ENCODE data around the gene DHX36.

Gene DHX36

DNA sequence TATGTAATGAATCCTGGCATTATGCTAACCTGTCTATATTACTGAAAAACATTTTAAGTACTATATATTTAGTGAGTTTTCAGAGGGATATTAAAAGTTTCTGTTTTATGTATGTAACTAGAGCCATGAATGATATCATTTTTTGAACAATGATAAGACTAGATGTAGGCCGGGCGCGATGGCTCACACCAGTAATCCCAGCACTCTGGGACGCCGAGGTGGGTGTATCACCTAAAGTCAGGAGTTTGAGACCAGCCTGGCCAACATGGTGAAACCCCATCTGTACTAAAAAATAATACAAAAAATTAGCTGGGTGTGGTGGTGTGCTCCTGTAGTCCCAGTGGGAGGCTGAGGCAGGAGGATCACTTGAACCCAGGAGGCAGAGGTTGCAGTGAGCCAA lies 34.1 kb downstream of the DHX36 start:
- DNase-seq (ENCODE audit: insufficient read length, low spot score), result no peak
- FAIRE-seq, result no peak

DNA sequence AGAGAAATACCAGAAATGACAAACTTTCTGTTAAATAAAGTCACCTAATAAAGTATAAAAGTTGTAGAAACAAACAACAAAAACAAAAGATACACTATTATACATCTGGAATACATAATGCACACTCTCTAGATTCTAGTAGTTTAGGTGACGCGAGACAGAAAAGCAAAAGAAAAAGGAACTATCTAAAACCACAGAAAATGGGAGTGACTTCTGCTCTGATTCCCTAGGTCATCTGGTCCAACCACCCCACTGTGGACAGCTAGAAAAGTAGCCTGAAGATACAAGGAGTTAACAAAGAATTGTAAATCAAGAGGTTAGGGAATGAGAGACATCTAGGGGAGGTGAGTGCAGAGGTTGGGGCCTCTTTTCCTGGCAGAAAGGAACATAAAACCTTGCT lies 39.1 kb downstream of the DHX36 start:
- FAIRE-seq (no peak), DNase-seq (ENCODE audit: insufficient read length, low spot score) (no peak)

DNA sequence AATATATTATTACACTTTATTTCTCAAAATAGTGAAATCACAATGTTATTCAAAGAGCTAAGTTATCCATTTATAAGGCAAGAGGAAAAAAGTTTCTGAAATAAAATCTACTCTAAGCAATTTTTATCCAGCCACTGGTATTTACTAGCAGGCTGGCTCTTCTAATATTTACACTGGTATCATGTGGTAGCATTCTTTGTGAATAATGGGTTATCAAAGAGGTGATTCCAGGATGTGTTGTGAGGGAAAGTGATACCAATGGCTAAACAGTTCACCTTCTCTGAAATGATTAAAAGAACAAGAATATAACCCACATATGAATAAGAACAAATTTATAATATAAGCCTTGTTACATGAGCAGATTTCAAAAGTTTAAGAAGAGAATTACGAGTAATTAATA lies 44.1 kb downstream of the DHX36 start:
- DNase-seq (ENCODE audit: insufficient read length, low spot score) (no peak), FAIRE-seq (no peak)

DNA sequence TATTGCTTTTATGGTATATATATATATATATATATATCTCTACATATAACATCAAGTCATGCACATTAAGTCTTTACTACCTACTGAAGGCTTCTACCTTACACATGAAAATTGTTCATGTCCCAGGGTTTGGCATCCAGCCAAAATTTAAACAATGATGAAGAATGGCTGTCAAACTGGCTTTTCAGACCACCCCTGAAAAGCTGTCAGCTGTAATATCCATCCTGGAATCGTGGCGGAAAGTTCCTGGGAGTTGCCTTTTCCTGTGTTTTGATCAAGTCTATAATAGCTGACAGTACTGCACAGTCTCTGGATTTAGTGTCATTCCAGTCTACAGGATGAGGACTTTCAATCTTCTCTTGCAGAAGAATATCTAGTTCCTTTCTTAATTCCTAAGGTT lies 48.3 kb downstream of the DHX36 start:
- DNase-seq (ENCODE audit: insufficient read length, low spot score) (no peak), FAIRE-seq (no peak)

DNA sequence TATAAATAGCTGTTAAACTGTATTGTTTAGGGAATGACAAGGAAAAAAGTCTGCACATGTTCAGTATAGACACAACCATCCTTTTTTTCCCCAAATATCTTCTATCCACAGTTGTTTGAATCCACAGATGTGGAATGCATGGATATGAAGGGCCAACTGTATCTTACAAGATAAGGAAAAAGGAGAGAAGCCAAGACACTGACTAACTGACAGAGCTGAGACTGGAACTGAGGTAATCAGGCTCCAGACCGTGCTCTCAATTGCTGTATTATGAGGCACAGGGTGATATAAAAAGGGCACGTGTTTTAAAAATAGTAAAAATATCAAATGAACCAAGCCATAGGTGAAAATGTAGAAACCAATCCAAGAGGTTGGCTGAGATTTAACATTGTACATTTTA lies 49.0 kb downstream of the DHX36 start:
- DNase-seq (ENCODE audit: insufficient read length, low spot score), result no peak
- FAIRE-seq, result no peak

DNA sequence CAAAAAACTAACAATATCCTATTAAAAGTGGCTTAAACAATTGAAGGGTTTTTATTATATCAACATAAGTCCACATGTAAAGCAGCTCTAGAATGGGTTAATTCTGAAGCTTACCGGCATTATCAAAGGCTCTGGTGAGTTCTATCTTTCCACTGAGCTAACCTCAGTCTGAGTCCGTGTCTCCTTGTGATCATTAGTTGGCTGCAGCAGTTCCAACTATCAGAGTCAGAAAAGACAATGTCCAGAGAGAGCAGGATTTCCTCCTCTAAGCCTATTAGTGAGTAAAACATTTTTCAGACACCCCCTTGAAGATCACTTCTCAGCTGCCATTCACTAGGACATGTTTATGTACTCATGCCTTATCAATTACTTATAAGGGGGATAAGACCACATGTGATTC lies 49.9 kb downstream of the DHX36 start:
- no peak for FAIRE-seq
- DNase-seq (ENCODE audit: insufficient read length, low spot score), result no peak

DNA sequence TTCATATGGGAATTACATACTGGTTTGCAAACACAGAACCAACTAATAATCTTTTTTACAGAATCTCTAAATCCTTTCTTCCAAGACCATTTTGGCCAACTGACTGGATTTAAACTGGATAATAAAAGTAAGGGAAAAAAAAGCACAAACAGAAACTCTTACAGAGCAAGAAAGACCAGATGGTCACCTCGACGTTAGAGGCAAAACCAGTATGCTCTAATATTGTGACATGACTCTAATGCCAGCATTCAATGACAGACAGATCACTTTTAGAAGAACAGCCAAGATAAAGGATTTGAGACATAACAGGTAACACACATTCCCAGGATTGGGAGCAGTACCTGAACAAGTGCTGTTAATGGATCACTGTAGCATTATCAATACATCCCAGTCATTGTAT lies 50.9 kb downstream of the DHX36 start:
- no peak for DNase-seq (ENCODE audit: insufficient read length, low spot score)
- no peak for FAIRE-seq

DNA sequence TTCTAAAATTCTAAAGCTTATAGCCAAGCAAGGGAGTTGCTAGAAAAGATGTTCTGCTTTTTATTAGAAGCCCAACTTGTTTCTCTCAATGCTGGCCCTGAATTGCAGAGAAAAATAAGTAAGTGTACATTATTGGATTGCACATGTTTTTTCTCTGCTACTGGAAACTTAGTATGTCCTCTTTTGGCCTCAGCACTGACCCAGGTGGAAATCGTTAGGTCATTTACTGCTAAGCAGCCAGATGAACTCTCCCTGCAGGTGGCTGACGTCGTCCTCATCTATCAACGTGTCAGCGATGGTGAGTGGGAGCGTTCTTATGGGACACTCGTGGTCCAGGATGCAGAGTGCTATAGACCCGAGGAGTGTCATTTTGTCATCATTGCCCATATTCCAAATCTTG lies 69.8 kb downstream of the DHX36 start:
- no peak for FAIRE-seq

DNA sequence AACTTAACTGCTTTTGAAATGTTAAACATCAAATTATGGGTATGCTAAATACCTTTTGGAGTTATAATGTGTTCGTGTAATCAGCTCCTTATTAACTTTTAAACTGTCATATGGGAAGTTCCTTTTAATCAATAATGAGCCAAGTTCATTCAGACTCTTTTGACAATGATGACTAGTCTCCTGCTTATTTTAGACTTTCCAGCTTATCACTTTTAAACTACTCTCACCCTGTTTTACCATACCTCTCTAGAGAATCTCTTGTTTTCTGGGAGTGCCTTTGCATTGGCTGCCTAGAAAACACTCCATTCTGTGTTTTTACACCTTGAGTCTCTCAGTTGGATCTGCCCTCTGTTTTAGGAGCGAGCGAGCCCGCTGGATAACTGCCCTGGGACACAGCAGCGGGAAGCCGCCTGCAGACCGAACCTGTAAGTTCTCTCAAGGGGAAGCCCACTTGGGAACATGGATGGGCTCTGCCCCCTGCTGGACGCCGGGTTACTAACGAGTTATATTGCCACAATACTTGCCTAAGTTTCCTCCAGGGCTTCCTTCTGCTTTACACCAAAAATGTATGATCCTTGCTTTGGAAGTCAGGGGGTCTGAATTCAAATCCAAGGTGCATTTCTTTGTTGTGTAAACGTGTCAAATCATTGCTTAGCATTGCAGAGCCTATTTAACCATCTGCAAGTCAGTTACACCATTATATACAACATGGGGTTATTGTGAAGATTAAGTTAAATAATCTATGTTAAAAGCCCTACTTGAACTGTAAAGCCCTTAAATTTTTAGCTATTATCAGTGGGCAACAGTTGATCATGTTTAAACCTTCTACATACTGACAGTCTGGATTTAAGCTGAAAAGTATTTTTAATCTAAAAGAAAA lies 71.3 kb downstream of the DHX36 start:
- DNase-seq (ENCODE audit: insufficient read length, low spot score), result peak; percentile 77
- no peak for FAIRE-seq

More for the DNA sequence above, 69.8 kb downstream of the DHX36 start:
- no peak for DNase-seq (ENCODE audit: insufficient read length, low spot score)

DNA sequence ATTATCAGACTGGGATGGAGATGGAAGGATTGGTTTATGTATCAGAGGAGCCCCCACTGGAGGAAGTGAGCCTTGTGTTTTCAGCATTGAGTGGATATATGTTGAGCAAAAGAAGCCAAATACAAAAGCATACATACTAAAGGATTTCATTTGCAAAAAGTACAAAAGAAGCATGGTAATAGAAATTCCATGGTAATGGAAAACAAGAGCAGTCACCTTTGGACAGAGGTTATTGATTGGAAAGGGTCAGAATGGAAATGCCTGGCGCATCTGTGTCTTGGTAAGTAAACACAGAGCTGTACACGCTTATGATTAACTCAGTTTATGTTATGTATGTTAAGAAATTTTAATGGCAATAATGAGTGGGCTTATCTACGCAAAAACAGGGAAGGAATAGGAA lies 72.7 kb downstream of the DHX36 start:
- FAIRE-seq, result no peak
- no peak for DNase-seq (ENCODE audit: insufficient read length, low spot score)

DNA sequence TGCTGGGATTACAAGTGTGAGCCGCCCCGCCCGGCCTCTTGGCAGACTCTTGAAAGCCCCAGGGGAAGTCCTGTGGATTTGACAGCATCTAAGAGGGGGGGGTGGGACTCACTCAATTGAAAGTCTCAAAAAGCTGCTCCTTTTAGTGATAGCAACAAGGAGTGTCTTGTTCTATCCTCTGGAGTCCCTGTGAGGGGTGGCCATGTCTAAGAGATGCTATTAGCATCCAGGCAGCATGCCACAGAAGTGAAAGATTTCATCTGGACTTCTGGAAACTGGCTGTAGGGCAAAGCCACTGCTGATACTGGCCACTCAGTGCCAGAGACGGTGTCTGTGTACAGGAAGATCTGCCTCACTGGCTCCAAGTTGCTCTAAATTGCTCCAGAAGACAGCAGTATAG lies 74.0 kb downstream of the DHX36 start:
- DNase-seq (ENCODE audit: insufficient read length, low spot score) (no peak), FAIRE-seq (no peak)

DNA sequence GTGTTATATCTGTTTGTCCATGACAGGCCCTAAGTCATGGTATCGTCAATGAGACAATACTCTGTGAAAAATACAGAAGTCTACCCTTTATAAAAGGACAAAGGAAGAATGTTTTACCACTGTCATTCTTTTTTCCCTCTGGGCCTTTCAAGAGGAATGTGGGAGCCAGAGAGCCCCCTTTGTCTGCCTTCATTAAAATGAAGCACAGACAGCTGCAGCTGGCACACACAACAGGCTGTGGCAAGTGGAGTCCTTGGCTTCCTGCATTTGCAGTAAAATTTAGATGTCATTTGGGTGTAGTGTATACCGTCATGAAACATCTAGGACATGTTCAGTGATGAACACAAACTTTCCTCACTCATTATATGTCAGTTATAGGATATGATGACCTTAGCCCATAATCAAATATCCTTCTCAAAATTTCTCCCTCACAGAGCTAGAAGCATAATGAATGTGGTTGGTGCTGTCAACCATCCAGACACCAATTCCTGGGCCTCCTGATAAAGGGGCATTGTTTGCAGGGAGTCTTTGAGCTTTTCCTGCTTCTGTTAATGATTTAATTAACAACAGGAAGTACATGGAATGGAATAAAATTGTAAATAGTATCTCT lies 76.4 kb downstream of the DHX36 start:
- FAIRE-seq, result no peak
- DNase-seq (ENCODE audit: insufficient read length, low spot score), result no peak

DNA sequence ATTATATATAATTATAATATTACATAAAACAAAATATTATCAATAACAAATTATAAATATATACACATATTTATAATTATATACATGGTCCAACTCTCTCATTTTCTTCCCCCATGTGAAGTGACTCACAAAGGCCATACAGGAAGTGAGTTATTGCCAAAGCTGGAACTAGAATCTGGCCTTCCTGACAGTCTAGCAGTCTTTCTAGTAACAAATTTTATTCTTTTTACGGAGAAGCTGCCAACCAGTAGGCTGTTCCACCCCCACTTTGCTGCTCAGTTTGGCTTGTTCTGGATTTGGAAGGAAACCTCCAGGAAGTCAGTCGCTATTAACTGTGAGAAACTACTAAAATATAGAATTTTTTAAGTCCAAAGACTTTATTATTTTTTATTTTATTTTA lies 79.6 kb downstream of the DHX36 start:
- no peak for FAIRE-seq
- DNase-seq (ENCODE audit: insufficient read length, low spot score), result no peak

DNA sequence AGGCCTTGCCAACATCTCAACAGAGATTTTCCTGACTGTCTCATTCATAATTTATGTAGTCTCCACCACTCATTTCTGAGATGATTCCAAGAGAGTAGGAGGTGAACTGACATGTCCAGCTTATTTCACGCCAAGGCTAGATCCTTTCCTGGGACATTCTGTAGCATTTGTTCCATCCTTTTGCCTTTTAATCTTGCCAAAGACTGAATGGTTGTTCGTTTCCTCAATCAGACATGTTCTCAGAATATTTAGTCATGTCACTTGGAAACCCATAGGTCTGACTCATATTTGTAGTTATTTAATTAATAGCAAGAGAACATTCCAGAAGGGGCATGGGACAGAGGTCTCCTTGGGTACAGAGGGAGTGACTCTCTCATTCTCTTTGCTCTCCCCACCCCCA lies 80.9 kb downstream of the DHX36 start:
- FAIRE-seq, result no peak
- DNase-seq (ENCODE audit: insufficient read length, low spot score), result no peak

DNA sequence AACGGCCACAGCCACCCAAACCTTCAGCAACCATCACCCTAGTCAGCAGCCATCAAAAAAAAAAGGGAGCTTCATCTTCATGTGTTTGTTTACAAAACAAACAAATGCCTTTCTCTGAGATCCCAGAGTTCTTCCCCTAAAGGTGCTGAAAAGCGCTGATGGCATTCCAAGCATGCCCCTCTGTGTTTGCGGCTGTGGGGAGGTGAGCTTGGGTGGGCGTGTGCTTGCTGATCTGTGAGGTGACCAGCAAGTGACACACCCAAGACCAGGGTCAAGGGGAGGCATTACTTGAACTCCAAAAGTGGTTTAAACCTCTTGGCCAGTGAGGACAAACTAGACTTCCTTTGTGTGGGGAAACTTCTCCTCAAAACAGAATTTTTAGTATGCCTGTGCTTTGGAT lies 81.5 kb downstream of the DHX36 start:
- DNase-seq (ENCODE audit: insufficient read length, low spot score) (no peak), FAIRE-seq (no peak)

DNA sequence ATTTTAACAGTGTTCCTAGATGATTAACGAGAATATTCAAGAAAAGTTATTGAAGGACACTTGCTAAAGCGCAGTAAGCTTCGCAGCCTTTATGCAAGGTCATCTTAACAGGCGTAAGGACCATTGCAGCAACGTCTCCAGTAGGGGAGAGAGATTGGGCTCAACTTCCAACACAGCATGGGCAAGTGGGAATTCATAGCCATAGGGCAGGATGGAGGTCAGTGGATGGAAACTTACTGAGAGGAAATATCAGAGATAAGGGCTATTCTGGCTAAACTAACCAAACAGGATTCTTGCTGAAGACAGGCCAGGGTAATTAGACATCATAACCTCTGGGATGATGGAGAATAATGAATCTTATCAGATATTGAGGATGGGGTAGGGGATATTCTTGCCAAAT lies 82.8 kb downstream of the DHX36 start:
- DNase-seq (ENCODE audit: insufficient read length, low spot score) (no peak), FAIRE-seq (no peak)

DNA sequence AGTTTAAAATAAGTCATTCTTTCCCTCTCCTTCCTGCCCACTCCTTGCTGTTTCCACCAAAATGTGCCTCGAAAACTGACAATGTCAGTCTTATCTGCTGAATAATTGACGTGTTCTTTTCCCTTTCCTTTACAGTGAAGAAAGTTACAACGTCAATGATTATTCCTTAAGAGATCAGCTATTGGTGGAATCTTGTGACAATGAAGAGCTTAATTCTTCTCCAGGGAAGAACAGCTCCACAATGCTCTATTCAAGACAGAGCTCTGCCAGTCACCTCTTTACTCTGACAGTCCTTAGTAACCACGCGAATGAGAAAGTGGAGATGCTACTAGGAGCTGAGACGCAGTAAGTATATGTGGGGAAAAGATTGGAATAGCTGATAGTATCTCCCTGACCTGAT lies 84.1 kb downstream of the DHX36 start:
- FAIRE-seq (no peak), DNase-seq (ENCODE audit: insufficient read length, low spot score) (no peak)

DNA sequence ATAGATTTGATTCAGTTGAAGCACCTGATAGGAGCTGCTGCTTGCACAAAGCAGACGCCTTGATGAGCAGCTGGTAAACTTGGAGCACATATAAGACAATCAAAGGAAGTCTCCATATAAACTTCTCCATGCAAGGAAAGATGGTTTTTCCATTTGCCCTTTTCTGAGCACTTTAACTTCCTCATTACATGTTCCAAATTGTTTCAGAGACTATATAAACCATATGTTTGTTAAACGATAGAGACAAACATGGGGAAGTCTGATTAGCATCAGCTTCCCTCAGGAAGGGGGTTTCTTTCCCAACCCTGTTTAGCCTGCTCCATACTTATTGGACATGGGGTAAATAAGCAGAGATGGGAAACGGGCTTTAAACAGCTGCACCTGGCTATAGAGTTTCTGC lies 88.0 kb downstream of the DHX36 start:
- no peak for FAIRE-seq
- no peak for DNase-seq (ENCODE audit: insufficient read length, low spot score)

DNA sequence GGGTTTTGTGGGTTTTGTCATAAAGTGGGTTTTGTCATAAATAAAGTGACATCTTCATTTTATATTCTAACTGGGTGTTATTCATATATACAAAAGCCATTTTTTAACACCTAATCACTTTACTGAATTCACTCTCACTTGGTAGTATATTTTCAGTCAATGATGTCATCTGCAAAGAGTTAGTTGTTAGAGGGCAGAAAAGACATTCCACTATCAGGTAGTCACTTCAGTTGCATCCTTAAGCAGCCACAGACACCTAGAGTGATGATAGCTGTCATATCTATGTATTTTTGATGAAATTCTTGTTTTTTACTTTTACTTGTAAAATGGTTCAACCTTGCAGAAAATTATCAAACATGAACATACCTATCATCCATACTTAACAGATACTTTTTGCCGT lies 89.0 kb downstream of the DHX36 start:
- no peak for DNase-seq (ENCODE audit: insufficient read length, low spot score)
- no peak for FAIRE-seq

DNA sequence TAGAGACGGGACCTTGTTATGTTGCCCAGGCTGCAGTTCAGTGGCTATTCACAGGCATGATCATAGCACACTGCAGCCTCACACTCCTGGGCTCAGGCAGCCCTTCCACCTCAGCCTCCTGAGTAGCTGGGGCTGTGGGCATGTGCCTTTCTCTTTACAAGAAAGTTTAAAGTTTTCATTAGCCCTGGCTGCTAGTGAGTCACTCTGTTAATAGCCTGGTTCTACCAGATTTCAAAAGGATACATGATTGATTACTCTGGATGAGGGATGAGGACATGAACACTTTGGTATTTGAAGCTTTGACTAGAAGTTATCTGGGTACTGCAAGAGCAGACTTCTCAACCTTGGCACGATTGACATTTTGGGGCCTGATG lies 95.1 kb downstream of the DHX36 start:
- no peak for DNase-seq (ENCODE audit: insufficient read length, low spot score)
- no peak for FAIRE-seq

DNA sequence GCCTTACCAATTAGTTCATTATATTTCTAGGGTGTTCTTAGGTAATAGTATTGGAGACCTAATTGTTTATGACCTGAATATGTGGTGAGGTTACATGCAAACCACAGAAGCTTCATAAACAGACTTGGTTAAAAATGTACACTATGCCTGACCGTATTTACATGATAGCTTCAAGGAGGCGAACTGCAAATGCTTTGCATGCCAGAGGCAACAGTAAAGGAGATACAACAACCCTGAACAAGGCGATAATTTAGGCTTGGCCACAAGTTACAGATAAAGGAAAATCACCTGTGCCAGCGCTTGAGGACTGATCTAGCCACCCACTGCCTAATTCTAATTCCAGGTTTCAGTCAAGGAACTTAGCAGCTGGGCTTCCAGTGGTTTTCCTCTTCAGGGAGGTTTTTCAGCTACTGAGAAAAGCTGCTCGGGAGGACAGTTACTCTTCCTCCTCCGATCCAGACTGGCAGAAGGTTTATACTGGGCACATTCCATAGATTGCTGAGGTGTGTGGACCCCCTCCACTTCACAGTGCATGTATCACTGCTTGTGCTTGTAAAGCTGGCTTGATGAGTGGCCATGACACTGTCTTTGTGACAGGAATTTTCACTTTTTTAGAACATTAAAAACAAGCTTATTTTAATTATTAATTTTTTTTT lies 95.6 kb downstream of the DHX36 start:
- DNase-seq (ENCODE audit: insufficient read length, low spot score), result no peak
- no peak for FAIRE-seq

DNA sequence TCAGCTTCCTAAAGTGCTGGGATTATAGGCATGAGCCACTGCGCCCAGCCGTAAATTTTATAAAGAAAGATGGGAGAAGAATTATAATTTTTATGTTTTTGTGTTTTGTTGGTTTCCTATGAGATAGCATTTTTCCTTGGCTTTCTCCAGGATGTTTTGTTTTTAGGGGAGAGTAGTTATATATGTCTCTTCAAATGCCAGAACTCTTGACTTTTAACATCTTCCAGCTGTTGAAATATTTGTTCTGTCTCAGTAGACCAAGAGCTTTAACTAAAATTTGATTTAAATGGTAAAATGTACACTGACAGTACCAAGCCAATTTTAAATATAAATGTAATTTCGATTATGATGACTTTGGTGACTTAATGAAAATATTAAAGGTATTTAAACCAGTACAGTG lies 96.8 kb downstream of the DHX36 start:
- DNase-seq (ENCODE audit: insufficient read length, low spot score), result no peak
- no peak for FAIRE-seq
